NCI-H1694 (cell line): ENCODE measurements around the gene KDM1A.

Experiments
- DNase-seq: peaks from one replicate; lab custom pipeline; 2025; lab: John Stamatoyannopoulos, UW

Gene KDM1A

GRCh38 chr1:23013657-23014056 lies 5.6 kb upstream of the KDM1A start:
- no peak for DNase-seq

DNA sequence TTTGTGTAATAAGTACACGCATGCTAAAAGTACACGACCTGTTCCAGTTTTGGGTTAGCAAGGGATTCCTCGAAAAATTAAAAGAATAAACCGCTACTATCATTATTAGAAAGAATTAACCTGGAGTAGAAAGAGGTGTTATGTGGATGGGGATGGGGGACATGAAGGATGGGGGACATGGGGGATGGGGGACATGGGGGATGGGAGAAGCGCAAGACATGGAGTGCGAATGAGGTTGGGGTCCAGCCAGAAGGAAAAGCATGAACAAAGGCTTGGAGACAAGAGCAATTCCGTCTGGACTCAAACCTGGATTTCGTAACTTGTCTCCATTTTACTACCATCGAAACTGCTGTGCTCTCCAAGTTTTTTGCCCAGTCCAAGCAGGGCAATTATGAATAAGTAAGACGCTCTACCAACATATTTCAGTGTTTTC lies 591 bp upstream of the KDM1A start:
- DNase-seq, result no peak

DNA sequence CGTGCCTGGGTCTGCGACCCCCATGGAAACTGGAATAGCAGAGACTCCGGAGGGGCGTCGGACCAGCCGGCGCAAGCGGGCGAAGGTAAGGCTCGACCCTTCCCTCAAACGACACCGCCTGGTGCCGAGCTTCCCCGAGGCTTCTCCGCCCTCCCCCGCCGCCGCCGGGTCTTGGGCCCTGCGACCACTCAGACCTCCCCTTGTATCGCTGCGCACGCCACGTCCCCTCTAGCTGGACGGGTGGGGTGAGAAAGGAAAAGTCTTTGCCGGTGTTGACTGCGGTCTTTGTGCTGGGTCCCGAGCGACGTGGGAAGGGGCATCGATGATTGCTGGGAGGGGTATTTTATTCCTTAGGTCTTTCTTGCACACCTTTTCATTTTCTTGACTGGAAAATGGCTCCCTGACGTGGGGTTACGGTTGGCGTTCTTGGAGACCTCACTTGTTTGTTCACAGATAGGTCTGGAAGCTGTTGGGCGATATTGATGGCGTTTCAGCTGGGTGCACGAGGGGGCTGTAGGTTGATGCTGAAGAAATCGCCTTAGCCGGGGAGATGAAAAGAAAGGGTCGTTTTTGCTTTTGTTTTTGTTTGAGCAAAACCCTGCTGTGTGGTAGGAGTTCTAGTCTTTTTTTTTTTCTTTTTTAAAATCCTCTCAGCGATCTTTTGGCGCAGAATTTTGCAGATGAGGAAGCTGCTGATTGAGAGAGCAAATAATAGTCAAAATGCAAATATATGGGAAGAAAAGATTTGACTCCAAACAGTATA lies 776 bp downstream of the KDM1A start:
- DNase-seq, result no peak

GRCh38 chr1:23020706-23021405 lies 1.6 kb downstream of the KDM1A start:
- no peak for DNase-seq

DNA sequence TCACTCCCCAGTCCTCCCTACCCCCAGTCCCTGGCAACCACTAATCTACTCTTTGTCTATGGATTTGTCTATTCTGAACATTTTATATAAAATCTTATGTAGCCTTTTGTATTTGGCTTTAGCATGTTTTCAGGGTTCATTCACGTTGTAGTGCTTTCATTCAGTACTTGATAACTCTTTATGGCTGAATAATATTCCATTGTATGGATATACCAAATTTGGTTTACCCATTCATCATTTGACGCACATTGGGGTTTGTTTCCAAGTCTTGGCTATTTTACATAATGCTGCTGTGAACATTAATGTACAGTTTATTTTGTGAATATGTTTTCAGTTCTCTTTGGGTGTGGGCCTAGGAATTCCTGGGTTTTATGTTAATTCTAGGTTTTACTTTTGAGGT lies 2.6 kb downstream of the KDM1A start:
- no peak for DNase-seq

- no peak for DNase-seq
Measured at GRCh38 chr1:23023174-23023845, 4.0 kb downstream of the KDM1A start.

DNA sequence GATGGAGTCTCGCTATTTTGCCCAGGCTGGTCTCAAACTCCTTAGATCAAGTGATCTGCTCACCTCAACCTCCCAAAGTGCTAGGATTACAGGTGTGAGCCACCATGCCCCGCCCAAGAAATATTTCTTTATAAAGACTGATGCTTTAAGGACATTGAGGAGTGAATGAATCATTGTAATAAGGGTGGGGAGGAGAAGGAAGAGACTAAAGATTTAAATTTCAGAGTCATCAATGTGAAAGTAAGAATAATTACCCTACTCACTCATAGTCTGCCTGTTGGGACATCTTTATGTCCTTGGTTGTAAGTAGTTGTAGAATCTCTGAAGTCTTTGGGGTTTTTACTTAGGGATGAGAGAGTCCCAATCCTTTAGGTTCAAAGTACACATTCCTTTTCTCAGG lies 7.3 kb downstream of the KDM1A start:
- no peak for DNase-seq

DNA sequence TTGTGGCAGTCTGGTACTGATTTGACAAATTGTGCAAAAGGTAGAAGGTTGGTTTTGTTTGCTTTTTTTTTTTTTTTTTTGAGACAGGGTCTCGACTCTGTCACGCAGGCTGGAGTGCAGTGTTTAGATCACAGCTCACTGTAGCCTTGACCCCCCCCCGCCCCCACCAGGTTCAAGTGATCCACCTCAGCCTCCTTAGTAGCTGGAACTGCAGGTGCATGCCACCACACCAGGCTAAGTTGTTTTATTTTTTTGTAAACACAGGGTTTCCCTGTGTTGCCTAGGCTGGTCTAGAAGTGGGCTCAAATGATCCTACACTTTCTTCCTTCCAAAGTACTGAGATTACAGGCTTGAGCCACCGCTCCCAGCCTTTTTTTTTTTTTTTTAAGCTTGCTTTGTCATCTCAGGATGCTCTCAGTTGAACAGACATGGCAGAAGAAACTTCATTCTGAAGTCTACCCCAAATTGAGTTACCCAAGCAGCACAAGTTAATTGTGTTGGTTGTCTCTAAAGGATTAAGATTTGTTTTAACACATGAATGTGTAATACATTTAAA lies 8.2 kb downstream of the KDM1A start:
- no peak for DNase-seq

DNA sequence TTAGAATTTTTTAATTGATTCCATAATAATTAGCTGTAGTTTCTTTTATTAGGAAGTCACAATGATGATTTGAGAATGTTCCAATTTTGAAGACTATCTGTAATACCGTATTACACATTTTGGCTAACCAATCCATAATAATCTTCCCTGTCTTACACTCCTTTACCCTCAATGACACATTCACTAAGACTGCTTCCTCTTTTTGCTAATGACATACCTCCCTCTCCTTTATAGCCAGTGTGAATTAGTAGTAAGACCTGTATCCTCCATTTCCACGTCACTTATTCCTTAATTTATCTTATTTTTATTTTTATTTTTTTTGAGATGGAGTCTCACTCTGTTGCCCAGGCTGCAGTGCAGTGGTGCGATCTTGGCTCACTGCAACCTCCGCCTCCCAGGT lies 10.1 kb downstream of the KDM1A start:
- no peak for DNase-seq

GRCh38 chr1:23035823-23036452 lies 16.7 kb downstream of the KDM1A start:
- DNase-seq, result no peak

DNA sequence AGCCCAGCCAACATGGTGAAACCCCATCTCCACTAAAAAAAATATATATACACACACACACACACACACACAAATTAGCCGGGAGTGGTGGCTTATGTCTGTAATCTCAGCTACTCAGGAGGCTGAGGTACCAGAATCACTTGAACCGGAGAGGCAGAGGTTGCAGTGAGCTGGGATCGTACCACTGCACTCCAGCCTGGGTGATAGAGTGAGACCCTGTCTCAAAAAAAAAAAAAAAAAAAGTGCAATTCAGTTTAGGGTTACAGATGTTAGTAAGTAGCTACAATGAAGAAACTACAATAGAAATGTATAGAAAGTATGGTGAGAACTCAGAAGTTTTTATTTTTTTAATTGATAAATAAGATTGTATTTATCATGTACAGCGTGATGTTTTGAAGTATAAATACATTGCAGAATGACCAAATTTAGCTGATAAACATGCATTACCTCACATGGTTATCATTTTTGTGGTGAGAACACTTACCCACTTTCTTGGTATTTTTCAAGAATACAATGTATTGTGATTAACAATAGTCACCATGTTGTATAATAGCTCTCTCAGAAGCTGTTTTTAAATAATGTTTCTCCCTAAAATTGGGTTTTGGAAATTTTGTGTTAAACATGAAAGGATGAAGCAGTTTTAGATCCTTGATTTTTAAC lies 17.9 kb downstream of the KDM1A start:
- no peak for DNase-seq

DNA sequence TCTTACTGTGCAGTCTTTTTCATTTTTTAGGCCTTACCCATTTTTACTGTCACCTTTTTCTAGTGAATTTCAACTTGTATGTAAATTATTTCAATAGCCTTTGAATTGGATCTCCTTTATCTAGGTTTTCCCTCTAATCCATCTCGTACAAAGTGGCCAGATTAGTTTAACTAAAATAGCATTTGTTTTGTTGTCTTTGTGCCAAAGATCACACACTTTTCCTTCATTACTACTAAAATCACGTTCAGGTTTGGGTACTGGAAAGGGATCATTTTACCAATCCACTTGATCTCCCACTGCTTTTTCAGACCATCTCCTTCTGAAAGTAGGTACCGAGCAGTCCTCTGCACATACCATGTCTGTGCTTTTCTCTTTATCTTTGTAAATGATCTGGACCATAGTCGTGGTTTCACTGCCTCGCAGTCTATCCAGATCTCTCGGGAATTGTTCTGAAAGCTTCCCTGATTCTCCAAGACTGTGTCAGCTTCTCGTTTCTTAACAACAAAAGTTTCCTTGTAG lies 20.1 kb downstream of the KDM1A start:
- DNase-seq, result no peak

DNA sequence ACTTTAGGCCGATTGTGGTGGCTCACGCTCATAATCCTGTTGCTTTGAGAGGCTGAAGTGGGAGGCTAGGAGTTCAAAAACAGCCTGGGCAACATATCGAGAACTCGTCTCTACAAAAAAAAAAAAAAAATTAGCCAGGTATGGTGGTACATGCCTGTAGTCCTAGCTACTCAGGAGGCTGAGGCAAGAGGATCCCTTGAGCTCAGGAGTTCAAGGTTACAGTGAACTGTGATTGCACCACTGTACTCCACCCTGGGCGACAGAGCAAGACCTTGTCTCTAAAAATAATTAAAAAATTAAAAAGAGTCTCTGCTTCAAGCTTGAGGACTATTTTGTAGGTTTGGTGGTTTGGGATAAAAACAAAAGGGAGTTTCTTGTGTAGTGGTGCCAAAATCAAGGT lies 21.2 kb downstream of the KDM1A start:
- DNase-seq, result no peak

DNA sequence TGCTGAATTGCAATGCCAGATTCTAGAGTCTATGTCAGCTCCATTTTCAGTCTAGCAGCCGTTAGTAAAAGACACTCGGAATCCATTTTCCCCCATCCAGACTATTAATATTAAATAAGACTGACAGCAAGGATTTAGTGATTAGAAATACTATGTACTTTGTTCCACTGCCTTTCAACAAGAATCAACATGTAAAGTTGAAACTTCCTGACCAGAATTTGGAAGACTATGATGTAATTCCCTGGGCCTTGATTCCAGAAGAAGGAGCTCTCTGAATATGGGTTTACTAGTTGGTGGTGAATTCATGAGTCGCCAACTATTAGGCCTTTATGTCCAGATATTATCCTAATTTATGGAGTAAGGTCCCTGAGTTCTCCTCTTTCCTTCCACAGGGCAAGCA lies 24.8 kb downstream of the KDM1A start:
- DNase-seq, result no peak

DNA sequence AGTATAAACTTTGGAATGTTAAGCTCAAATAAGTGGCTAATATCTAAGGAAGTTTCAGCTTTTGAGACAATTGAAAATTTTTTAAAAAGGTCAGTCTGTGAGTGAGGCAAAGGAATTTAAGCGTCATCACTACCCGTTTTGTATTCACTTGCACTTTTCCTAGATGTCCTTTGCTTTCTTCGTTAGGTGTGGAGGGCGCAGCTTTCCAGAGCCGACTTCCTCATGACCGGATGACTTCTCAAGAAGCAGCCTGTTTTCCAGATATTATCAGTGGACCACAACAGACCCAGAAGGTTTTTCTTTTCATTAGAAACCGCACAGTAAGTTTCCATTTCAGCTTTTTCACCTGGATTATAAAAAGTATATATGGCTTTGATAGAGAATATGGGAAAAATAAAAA lies 30.9 kb downstream of the KDM1A start:
- no peak for DNase-seq

DNA sequence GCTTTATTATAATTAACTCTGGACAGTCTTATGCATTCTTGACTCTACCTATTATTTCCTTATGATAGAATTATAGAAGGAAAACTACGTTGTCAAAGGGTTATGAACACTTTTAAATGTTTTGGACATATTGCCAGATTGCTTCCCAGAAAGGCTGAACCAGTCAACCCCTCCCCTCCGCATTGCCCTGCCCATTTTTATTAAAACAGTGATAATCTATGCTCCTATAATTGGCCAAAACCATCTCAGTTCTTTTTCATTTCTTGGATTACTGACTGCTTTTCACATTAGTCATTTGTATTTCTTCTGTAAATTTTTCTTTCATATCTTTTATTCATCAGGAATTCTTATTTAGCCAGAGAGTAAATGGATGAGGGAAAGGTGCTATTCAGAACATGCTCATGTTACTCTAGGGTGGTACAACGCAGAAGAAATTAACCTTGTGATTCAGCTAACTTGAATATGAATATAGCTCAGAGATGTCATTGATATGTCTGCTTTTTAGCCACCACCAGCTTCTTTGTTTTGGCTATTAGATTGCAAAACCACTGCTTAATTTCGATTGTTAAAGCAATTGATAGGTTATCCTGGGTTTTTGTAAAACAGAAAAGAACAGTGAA lies 32.1 kb downstream of the KDM1A start:
- no peak for DNase-seq

GRCh38 chr1:23057301-23057700 lies 38.0 kb downstream of the KDM1A start:
- no peak for DNase-seq

DNA sequence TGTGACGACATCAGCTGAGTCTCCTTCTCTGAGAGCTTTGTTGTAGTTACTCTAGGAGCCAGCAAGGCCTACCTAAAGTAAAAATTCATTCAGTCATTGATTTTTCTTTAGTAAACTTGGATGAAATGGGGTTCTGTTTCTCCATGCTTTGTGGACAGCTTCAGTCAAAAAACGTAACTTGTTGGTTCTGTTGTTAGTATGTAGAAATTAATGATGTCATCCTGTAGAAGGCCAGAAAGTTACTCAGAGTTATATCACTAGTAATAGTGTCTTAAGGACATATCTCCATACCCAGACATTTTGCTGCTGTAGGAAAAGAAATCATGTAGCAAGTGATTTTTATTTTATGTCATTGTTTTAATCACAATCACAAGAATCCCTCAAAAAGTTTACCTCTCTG lies 43.0 kb downstream of the KDM1A start:
- DNase-seq, result no peak

- DNase-seq, result no peak
Measured at GRCh38 chr1:23065385-23065784, 46.1 kb downstream of the KDM1A start.

DNA sequence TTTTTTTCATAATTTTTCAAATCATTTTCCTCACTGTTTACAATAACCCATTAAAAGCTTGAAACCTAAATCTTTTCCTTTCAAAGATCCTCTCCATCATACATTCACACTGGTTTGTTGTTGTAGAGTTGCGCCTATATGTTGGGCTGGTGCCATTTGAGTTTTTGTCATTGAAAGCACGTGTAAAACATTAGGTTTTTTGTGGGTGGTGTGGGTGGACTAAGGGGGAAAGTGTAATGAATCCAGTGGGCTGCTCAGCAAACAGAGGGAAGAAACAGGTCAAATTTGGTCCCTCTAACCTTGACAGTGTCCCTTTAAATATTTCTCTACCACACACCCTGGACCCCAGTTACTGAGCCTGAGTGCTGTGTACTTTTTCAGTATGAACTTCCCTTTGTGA lies 46.8 kb downstream of the KDM1A start:
- DNase-seq, result no peak

DNA sequence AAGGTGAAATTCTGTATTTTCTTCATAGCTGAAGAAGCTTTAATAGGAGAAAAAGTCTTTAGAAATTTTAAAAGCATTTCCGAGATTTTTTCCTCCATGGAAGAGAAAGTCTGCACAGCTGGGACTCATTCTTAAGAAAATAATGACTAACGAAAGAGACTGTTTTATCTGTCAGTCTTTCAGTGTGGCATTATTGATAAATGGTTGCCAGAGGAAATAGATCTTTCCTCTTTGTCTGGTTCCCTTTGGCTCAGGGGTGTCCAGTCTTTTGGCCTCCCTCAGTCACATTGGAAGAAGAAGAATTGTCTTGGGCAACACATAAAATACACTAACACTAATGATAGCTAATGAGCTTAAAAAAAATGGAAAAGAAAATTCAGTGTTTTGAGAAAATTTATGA lies 49.9 kb downstream of the KDM1A start:
- no peak for DNase-seq
